Activated effector memory CD4-positive, alpha-beta T cell treated with Interleukin-2 at 50 U/mL for 16 hours (primary cell): Measurements from ENCODE around the gene CTNNA1.

ENCODE experiments used
- DNase-seq: peaks from one replicate; pipeline ENCODE4 v3.0.0-alpha.2; 2020

Gene CTNNA1

DNA sequence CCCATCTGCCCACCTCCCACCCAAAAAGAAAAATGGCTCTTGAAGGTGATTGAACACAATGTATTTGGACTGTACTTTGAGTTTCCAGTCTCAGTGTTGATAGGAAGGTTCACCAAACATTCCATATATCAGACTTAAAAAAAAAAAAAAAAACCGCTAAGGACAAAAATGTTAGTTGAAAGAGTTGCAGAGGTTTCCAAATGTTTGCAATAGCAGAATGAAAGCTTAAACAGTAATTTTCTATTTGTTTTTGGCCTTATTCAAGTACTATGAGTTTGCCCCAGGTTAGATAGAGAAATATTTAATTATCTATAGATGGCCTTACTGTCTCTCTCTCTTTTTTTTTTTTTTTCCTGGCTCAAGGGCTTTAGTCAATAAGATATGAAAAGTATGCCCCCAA lies 115.8 kb downstream of the CTNNA1 start:
- DNase-seq: no peak

DNA sequence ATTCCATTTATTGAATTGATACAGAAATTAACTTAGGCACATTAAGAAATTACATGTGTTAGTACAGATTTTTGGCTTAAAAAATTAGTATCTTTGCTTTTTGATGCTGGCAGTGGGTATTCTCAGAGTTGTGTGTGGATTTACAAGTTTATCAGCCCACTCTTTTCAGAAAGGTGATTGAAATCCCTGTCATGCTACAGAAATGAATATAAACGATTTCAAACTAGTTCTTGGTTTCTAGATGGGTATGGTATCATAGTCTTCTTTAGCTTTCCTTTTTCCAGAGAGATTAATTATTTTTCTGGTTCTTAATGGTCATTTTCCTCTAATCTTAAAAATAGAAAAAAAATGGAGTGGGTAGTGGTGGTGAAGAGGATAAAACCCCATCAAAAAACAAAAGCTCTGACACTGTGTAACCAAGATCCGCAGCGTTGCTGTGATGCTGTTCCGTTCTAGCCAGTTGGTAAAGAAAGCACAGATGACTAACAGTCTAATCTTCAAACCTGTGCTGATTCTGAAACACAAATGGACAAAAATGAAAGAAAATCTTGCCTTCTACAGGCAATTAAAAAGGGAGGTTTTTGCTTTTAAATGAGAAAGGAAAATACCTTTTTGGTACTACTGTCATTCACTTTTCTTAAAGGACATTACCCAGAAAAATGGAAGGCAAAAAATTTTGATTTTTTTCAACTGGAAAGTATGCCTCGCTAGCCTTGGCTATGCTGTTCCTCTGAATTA lies 116.7 kb downstream of the CTNNA1 start:
- DNase-seq: no peak

DNA sequence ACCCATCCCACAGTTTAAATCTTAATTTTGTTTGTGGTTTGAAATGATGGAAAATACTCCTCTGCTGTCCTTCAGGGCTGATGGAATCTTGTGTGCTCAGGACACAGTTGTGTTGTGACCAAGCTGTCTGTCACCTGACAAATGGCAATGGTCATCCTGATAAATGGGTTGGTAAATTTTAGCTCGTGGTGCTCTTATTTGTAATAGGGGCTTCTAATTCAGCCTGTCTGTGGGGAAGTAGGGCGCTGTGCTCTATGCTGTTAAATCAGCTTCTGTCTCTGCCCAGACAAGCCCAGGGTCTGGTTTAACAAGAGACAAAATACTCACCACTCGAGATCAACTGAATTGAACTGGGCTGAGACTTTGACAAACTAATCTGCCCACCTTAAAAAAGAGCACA lies 117.4 kb downstream of the CTNNA1 start:
- DNase-seq: no peak

DNA sequence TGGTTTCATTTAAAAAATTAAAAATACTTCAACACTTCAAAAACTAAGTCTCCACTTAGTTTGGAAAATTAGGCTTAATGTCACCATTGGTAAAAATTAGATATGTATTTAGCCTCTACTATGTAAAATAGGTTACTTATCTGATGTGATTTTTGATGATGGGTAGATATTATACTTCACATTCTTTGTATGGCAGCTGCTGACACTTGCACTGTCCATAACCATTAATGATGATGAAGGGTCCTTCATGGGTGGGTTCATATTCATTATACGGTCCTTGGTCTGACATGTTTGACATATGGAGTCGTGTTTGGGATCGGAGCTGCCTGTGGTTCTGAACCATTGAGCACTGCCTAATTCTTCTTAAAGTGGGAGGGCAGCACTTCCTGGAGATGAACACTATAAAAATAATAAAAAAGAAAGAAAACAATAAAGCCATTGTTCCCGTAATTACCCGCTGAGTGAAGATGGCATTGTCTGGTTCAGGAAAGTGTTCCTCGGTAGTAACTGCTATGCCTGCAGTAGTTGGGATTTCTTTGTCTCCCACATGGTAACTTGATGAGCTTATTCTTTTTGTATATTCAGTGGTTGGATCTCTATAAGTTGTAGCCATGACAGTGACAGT lies 119.7 kb downstream of the CTNNA1 start:
- DNase-seq: no peak

DNA sequence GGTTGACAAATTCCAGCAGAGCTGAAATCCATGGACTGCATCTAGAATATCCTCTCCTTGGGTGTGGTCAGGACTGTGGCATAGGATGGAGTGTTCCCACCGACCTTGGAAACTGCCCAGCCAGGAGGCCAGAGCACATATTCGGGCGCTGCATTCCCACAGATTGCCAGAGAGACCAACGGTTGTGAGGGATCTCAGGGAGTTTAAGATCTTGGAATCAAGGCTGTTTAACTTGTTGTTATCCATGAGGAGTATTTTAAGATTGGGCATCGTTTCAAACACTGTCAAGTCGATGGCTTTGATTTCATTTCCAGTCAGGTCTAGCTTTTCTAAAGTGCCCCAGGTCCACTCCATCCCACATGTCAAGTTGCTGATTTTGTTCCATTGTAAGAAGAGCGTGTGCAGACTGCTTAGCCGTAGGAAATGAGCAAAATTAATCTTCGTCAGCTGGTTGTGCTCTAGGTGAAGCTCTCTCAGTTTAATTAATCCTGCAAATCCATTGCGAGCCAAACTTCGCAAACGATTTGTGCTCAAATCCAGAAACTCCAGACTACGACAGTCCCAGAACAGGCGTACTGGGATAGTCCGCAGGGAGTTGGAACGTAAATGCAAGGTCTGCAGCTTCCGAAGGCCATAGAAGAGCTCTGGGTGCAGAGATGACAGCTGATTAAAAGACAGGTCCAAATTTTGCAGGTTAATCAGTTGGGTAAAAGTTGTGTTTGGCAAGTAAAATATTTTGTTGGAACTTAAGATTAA lies 120.4 kb downstream of the CTNNA1 start:
- DNase-seq: no peak

DNA sequence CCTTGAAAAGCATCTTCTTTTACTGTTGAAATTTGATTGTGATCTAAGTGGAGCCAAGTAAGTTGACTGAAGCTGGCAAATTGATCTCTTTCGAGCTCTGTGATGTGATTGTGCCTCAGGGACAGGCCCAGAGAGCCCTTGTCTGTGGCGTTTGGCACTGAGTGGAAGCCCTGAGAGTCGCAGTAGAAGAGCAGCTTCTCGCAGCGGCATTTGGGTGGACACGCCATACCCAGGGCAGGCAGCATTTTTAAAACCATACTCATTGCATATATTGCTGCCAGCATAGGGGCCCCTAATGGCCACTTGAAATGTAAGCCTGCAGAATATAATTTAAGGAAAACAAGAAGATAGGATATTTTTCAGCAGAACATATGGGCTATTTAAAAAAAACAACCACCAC lies 121.0 kb downstream of the CTNNA1 start:
- no peak for DNase-seq

DNA sequence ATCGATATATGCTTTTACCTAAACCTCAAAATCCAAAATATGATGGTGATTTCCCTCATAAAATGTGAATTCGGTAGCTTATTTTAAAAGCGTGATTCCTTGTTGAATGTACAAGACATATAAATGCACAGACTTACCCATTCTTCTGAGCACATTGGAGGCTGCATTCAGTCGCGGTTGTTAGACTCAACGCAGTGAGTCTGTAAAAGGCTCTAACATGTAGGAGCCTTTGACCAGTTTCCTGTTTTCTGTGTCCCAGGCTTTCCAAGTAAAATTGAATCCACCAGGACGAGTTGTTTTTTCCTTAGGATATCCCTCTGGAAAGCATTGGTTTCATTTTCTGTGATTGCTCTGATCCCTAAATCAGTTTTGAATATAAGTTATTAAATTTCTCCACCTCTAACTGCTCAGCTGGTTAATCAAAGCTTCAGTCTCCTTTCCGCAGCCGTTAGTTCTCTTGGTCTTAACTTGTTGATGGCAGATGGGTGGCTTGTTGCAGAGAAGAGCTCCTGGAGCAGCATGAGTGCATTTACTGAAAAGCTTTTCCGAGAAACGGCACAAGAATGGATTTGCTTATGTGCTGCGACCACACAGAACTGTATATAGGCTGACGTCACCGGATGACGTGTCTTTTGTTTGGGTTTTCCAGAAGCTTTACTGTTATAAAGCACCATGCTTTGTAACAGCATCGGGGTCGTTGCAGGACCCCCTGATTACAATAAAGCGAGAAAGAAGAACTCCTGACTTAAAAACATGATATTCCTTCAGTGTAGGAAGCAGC lies 121.7 kb downstream of the CTNNA1 start, which contains the start of gene LRRTM2:
TSS of gene LRRTM2 (minus strand) at position 565 of the 781 bp plus-strand sequence. CDS start at position 141, 424 bp downstream.
- DNase-seq: no peak

DNA sequence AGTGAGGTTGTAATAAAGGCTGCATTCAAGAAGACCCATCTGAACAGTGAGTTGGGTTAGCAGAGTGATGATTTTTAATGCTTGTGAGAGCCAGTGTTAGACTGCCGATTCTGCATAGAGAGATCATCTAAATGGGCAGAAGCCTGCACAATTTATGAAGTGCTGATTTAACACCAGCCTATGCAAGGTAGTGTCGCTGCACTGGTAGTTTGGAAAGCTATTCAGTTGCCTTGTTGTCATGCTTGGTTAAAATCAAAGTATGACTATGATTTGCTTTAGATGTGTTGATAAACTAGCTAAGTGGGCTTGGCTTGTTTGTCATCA lies 122.3 kb downstream of the CTNNA1 start:
- no peak for DNase-seq

DNA sequence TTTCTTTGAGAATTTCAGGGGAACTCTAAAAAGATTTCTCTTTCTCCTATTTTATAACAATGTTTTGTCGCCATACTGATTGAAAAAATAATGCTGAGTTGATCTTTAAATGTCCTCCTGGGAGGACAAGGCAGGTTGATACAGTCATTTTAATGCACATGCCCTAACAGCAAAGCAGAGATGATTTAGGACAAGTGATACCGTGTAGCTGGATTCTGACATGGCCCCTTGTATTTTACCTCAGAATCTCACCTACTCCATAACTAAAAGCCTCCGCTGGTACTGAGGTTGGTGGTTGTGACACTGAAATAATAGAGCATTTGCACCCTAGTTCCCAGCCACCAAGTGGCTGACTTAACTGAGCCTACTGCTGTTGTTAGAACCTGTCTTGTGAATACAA lies 122.7 kb downstream of the CTNNA1 start:
- no peak for DNase-seq

DNA sequence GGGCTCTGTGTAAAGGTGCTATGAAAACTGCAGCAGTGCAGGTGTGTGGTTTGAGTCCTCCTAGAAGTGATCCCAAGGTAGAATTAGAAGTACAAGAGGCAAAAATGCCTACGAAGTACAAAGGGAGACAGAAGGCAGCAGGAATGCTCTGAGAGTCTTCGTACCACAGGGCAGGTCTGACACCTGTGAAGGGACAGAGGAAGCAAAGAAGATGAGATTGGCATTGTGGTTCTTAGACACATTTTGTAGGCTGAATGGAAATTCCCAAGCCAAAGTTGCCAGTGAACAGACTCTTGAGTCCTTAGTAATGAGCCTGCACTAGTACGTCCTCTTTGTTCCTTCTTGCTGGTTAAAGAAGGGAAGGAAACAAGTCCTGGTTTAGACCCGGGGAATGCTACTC lies 123.6 kb downstream of the CTNNA1 start:
- no peak for DNase-seq

DNA sequence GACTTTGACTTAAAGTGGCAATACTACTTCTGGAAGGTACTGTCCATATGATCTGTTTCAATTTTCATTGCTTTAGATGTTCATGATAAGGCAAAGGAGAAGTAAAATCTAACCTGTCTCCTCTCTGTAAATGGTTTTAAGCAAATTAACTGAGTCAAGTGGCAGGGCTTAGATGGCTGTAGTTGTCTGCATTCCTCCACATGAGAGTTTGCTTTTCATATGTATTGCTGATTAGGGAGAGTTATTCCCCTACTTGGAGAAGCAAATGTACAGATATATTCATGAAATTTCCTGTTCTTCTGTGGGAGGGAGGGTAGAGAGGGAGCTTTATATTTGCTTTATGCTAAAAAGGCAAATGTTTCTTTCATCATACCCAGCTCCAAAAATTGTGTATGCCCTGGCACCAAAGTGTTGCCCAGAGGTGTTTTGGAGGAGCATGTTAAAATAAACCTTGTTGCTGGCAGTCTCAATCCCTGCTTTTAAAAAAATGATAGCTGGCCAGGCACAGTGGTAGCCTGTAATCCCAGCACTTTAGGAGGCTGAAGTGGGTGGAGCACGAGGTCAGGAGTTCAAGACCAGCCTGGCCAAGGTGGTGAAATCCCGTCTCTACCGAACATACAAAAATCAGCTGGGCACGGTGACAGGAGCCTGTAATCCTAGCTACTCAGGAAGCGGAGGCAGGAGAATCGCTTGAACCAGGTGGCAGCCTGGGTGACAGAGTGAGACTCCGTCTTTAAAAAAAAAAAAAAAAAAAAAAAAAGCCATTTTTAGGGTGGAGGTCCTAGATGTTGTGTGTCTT lies 125.4 kb downstream of the CTNNA1 start:
- no peak for DNase-seq

DNA sequence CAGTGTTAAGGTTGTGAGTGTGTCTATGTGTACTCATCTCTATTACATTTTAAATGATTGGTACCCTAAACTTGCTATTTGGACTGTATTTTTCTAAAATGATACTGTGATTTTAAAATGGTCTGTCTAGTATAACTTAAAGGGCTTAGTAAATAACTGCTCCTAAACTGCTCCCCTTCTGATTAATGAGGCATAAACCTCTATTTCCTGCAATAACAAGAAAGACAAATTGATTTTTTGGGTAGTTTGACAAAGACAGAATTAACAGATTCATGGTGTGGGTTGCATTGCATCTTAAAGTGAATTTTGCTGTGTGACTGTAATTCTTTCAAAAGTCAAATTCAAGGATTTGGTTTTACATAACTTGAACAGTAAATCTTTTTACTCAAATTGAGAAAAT lies 130.0 kb downstream of the CTNNA1 start:
- DNase-seq: no peak

DNA sequence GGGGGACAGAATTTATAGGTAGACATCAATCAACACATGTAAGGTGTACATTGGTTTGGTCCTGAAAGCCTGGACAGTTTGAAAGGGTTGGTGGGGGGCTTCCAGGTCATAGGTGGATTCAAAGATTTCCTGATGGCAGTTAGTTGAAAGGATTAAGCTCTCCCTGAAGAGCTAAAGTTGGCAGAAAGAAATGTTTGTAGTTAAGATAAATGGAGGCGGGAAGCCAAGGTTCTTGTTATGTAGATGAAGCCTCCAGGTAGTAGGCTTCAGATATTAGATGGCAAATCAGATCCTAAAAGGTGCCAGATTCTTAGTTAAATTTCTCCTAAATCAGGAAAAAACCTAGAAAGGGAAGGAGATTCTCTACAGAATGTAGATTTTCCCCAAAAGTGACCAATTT lies 130.9 kb downstream of the CTNNA1 start:
- DNase-seq: no peak

DNA sequence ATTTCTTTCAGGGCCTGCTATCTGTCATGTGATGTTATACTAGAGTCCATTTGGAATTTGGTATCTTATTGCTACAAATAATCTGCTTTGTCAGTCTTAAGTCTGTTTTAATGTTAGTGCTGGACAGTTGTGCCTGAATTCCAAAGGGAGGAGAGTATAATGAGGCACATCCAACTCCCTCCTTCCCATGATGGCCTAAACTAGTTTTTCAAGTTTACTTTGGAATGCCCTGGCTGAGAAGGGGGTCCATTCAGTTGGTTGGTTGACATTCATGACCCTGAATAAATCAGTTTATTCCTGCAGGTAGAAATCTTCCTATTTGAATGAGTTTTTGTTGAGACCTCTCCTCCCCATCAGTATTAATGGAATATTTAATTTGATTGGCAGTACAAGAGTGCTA lies 131.3 kb downstream of the CTNNA1 start:
- no peak for DNase-seq

DNA sequence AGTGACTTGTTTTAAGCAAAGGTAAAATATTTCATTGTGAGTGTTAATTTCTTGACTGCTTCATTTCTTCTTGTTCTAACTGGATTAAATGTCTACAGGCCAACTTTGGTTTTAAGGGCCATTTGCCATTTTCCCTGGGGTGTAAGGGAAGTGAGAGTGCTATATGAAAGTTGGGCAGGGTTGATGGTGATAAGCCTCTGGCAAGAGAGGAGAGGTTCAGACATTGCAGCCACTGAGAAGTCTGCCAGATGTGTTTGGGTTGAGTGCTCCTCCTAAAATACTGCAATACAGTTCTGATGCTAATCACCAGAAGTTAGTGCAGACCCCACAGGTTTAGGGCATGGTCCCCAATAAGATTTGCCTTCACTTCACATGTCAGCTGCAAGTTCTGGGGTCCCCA lies 136.8 kb downstream of the CTNNA1 start:
- DNase-seq: no peak

DNA sequence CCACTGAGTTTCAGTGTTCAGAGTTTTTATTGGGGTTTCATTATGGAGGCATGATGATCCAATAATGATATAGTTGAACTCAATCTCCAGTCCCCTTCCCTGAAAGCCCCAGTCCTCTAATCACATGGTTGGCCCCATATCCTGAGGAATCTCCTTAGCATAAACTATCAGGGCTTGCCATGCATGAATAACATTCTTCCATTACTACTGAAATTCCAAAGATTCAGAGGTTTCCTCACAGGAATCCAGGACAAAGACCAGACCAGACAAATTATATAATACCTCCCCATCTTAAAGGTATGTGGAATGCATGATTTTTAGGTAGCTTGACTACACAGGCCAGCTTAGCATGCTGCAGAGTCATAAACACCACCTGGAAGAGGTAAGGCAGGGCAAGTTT lies 137.4 kb downstream of the CTNNA1 start:
- DNase-seq: no peak

DNA sequence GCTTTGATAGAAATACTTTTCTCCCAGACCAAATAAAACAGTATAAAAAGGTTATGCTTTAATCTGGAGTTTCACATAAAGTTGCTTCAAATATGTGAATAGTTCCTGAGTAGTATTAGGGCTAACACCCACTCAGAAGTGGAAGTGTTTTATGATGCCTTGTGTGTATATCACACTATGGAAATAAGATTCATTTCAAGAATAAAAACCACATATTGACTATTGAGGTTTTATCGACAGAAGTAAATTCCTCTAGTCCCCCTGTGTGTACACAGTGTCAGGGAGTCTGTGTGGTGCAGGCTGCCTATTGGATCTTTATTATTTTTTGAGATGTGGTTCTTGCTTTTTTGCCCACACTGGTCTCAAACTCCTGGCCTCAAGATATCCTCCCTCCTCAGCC lies 142.7 kb downstream of the CTNNA1 start:
- no peak for DNase-seq

DNA sequence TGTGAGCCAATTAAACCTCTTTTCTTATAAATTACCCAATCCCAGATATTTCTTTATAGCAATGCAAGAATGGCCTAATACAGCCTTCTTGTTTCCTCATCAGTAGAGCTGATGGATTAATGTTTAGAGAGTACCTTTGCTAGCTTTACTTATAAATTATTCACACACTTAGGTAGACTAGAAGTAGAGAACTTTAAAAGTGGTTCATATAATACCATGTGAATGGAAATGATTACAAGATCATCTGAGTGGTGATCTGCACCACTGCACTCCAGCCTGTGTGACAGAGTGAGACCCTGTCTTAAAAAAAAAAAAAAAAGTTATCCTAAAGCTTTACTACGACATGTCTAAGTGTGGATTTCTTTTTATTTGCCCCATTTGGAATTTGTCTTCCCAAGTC lies 145.1 kb downstream of the CTNNA1 start:
- no peak for DNase-seq

DNA sequence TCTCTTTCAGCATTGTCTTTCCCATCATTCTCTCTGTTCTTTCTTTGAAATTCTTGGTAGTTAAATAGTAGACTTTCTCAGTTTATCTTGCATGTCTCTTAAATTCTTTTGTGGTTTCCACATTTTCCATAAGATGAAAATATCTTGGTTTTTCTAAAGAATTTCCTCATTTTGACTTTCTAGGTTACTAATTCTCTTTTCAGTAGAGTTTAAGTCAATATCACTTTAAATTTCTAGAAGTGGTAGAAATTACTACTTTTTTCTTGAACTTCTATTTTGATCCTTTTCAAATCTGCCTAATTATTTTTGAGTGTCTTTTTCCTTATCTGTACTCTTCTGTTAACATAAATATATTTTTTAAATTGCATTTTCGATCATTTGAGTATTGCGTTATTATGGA lies 145.5 kb downstream of the CTNNA1 start:
- no peak for DNase-seq

DNA sequence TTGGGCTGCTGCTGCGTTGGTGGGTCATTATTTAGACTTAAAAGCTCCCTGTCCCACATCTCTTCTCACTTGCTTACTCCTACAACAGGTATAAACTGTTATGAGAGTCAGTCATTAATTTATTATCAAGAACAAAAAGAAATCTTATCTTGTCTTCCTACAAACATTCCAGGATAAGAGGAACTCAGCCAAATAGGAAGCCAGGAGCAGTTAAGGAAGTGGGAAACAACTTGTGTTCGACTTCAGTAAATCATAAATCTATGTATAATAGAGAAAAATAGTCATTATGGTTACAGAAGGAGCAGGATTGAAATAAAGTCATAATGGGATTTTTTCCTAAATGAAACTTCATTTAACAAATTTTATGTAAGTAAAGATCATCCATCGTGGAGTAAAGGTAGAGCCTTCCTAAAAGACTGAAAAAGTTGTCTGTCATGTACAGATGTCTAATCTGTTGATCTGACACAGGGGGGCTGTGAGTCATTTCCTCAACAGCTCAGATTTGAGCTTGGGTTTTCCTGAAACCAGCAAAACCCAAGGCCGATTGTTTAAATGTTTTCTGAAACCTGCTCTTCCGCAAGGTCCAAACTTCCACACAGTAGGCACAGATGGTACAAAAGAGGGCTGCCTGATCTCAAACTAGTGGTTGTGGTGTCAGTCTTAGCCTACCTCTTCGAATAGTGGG lies 147.2 kb downstream of the CTNNA1 start:
- no peak for DNase-seq

DNA sequence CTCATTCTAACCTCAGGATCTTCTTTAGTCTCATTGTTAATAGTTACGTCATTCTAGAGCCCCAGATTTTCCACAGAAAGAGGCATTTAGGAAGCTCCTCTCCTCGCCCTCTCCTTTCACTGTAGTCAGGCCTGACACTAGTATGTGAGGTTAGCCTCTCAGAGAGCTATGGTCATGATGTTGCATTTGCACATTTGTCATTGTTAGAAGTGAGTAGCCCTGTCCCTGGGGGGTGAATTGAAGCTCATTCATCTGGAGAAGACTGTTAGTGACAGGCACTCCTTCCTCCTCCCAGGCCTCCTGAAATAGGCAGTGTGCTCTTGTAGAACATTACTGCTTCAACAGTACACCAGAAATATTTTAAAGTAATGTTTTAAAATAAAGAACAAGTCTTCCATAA lies 148.5 kb downstream of the CTNNA1 start:
- DNase-seq: no peak
